ENCODE measurements around the gene NECAB2. TPM values are rescaled to one million over a fixed set of nuclear protein-coding genes. Genes with fewer than 3 reads are reported as not detected.

The NECAB2 gene
- total RNA-seq, 2 donors from 2014 or later = 1.0 to 3.6 TPM

DNA sequence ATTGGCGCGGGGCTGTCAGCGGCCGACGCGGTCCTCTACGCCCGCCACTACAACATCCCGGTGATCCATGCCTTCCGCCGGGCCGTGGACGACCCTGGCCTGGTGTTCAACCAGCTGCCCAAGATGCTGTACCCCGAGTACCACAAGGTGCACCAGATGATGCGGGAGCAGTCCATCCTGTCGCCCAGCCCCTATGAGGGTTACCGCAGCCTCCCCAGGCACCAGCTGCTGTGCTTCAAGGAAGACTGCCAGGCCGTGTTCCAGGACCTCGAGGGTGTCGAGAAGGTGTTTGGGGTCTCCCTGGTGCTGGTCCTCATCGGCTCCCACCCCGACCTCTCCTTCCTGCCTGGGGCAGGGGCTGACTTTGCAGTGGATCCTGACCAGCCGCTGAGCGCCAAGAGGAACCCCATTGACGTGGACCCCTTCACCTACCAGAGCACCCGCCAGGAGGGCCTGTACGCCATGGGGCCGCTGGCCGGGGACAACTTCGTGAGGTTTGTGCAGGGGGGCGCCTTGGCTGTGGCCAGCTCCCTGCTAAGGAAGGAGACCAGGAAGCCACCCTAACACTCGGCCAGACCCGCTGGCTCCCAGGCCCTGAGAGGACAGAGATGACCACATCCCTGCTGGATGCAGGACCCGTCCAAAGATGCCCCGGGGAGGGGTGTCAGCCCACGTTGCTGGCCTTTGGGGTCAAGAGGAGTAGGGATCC lies 2.4 kb upstream of the NECAB2 start:
- ATAC-seq (no peak), DNase-seq (no peak)
- intact Hi-C loops (cut with DNase I) = loop anchor here (5.0 to 10.0 kb wide), 3 partner anchors 79 to 229 kb away; partner anchors contain the start of genes ADAD2 and SLC38A8
- H3K9me3 ChIP-seq = no peaks in the 10 kb centered on the region
- H3K27ac ChIP-seq = no peak overlapping the region
- WGBS, 2 donors = 70 to 88% methylated on average over 2 to 35 of the region's 36 CpGs
- H3K27me3 ChIP-seq = peaks cover 0 to 5% of the 10 kb centered on the region in 2 donors
- H3K36me3 ChIP-seq (replicated peaks in 1 of 2; ENCODE audit: insufficient read depth in 1 of 2, low read depth in 2 of 2) = peaks cover 0 to 6% of the 10 kb centered on the region in 2 donors
- H3K4me1 ChIP-seq = peaks cover 4% of the 10 kb centered on the region
- TF ChIP-seq, protein P1, sequence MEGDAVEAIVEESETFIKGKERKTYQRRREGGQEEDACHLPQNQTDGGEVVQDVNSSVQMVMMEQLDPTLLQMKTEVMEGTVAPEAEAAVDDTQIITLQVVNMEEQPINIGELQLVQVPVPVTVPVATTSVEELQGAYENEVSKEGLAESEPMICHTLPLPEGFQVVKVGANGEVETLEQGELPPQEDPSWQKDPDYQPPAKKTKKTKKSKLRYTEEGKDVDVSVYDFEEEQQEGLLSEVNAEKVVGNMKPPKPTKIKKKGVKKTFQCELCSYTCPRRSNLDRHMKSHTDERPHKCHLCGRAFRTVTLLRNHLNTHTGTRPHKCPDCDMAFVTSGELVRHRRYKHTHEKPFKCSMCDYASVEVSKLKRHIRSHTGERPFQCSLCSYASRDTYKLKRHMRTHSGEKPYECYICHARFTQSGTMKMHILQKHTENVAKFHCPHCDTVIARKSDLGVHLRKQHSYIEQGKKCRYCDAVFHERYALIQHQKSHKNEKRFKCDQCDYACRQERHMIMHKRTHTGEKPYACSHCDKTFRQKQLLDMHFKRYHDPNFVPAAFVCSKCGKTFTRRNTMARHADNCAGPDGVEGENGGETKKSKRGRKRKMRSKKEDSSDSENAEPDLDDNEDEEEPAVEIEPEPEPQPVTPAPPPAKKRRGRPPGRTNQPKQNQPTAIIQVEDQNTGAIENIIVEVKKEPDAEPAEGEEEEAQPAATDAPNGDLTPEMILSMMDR (IDR thresholded peaks at IDR 0.05) = no peak
- no peak for TF ChIP-seq POLR2A (IDR thresholded peaks at IDR 0.05)
- H3K4me3 ChIP-seq = no peak overlapping the region

DNA sequence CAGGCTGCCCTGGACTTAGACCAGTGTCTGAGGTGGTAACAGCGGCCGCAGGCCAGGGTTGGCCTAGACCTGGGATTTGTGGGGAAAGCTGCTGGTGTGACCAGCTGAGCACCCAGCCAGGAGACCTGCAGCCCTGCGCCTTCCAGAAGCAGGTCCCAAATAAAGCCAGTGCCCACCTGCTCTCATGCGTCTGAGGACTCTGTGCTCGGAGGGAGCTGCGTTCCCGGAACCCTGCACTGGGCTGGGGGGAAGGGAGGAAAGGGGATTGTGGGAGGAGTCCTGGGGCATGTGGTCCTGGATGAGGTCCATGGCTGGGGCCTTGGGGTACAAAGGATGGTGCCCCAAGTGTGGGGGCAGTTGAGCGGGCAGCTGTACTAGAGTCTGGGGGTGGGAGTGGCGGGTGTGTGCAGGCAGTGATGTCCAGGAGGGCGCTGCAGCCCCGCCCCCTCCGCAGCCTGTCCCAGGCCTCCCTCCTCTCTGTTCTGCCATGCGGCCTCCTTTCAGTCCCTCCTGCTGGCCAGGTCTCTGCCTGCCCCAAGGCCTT lies 1.8 kb upstream of the NECAB2 start:
- 87 to 92% methylated on average over 9 to 13 of the region's 13 CpGs for WGBS, 2 donors
- Histone ChIP-seq H3K9me3 (no peaks in the 10 kb centered on the region), H3K27ac (no peak overlapping the region), H3K27me3 (peaks cover 0 to 5% of the 10 kb centered on the region in 2 donors), H3K36me3 (replicated peaks in 1 of 2; ENCODE audit: insufficient read depth in 1 of 2, low read depth in 2 of 2) (peaks cover 0 to 3% of the 10 kb centered on the region in 2 donors), H3K4me1 (peaks cover 4% of the 10 kb centered on the region), H3K4me3 (no peak overlapping the region)
- TF ChIP-seq, protein P1 (IDR thresholded peaks at IDR 0.05) = no peak
- ATAC-seq (no peak), DNase-seq (no peak)
- intact Hi-C loops (cut with DNase I) = loop anchor here (5.0 to 10.0 kb wide), 3 partner anchors 79 to 229 kb away; partner anchors contain the start of genes ADAD2 and SLC38A8

DNA sequence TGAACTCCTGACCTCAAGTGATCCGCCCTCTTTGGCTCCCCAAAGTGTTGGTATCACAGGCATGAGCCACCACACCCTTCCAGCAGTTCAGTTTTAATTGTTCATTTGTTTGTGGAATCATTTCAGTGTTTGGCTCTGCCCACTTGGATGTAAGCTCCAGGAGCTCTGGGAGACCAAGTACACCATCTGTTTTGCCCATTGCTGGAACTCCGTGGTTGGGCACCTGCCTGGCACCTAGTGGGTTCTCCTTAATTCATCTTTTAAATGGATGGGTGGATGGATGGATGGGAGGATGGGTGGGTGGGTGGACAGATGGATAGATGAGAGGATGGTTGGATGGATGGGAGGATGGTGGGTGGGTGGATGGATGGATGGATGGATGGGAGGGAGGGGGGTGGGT lies 953 bp upstream of the NECAB2 start:
- no peaks in the 10 kb centered on the region for H3K9me3 ChIP-seq
- DNase-seq = no peak
- WGBS, 2 donors = 52 to 67% methylated on average over 2 of the region's 2 CpGs

DNA sequence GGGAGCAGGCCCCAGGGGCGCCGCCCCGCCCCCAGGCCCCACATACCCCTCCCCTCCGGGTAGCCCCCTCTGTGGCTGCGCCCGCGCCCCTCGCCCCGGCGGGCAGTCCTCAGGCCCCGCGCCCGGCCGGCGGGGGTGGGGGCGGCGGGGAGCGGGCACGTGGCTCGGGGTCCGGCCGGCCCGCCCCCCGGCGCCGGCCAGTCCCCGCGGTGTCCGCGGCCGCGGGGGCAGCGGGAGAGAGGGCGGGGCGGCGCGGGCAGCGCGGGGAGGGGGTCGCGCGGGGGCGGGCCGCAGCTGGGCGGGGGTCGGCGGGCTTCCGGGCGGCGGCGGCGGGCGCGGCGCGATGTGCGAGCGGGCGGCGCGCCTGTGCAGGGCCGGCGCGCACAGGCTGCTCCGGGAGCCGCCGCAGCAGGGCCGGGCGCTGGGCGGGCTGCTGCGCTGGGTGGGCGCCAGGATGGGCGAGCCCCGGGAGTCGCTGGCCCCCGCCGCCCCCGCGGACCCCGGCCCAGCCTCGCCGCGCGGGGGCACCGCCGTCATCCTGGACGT lies 335 bp downstream of the NECAB2 start:
- DNase-seq (no peak), ATAC-seq (no peak)
- Histone ChIP-seq H3K4me3 (no peak overlapping the region), H3K27me3 (peaks cover 0 to 5% of the 10 kb centered on the region in 2 donors), H3K4me1 (peaks cover 4% of the 10 kb centered on the region), H3K36me3 (replicated peaks in 1 of 2; ENCODE audit: insufficient read depth in 1 of 2, low read depth in 2 of 2) (no peaks in the 10 kb centered on the region), H3K27ac (no peak overlapping the region), H3K9me3 (no peaks in the 10 kb centered on the region)
- WGBS, 2 donors = 0 to 2% methylated on average over 12 to 13 of the region's 87 CpGs
- TF ChIP-seq, protein P1 (IDR thresholded peaks at IDR 0.05) = no peak
- TF ChIP-seq POLR2A (IDR thresholded peaks at IDR 0.05) = no peak
- intact Hi-C loops (cut with DNase I) = loop anchor here (5.0 to 10.0 kb wide), 3 partner anchors 76 to 226 kb away; partner anchors contain the start of genes ADAD2 and SLC38A8

More for the DNA sequence above, 953 bp upstream of the NECAB2 start:
- Histone ChIP-seq H3K4me3 (no peak overlapping the region), H3K27ac (no peak overlapping the region), H3K4me1 (peaks cover 4% of the 10 kb centered on the region), H3K36me3 (replicated peaks in 1 of 2; ENCODE audit: insufficient read depth in 1 of 2, low read depth in 2 of 2) (peaks cover 0 to 3% of the 10 kb centered on the region in 2 donors), H3K27me3 (peaks cover 0 to 5% of the 10 kb centered on the region in 2 donors)
- ATAC-seq = no peak
- intact Hi-C loops (cut with DNase I) = loop anchor here (5.0 to 10.0 kb wide), 3 partner anchors 78 to 228 kb away; partner anchors contain the start of genes ADAD2 and SLC38A8
- TF ChIP-seq, protein P1 (IDR thresholded peaks at IDR 0.05) = no peak
- TF ChIP-seq POLR2A (IDR thresholded peaks at IDR 0.05) = no peak

Measured in body of pancreas (tissue), 4 donors.